CD14-positive monocyte (primary cell): ENCODE results near the gene RNF123. TPM values are rescaled to one million over a fixed set of nuclear protein-coding genes. Genes with fewer than 3 reads are reported as not detected.

Source experiments
- DNase-seq, 3 donors: peaks; one replicate each; pipeline ENCODE4 v3.0.0-alpha.2; 2011 to 2022
- H2AFZ ChIP-seq: 2 replicates; pipeline ENCODE4 v1.6.0; 2012; ENCODE audit warnings: mild to moderate bottlenecking, low read depth, low read length, inconsistent platforms; ENCODE audit not compliant: insufficient read depth, poor library complexity, severe bottlenecking
- H3K27ac ChIP-seq, 2 donors: 1 replicate in 1 of 2; 2 replicates in 1 of 2; pipeline ENCODE4 v1.5.1; 2012 to 2013; ENCODE audit warnings: low read length in 2 of 2, control low read depth in 1 of 2, inconsistent platforms in 1 of 2, low read depth in 1 of 2, mild to moderate bottlenecking in 1 of 2
- H3K27me3 ChIP-seq, 2 donors: one replicate each; pipeline versions ENCODE4 v1.6.0 to v1.6.1; 2011 to 2013; ENCODE audit warnings: low read length in 2 of 2; ENCODE audit not compliant: control insufficient read depth in 2 of 2, insufficient read depth in 2 of 2
- H3K36me3 ChIP-seq, 2 donors: replicated peaks in 1 of 2; 1 replicate in 1 of 2; 2 replicates in 1 of 2; pipeline versions ENCODE4 v1.5.1 to v1.6.1; 2012 to 2013; ENCODE audit warnings: low read length in 2 of 2, control low read depth in 1 of 2, inconsistent platforms in 1 of 2, mild to moderate bottlenecking in 1 of 2; ENCODE audit not compliant: insufficient read depth in 2 of 2, control insufficient read depth in 1 of 2
- H3K4me1 ChIP-seq, 2 donors: 1 replicate in 1 of 2; 2 replicates in 1 of 2; pipeline versions ENCODE4 v1.5.1 to v1.6.1; 2012 to 2013; ENCODE audit warnings: low read length in 2 of 2, control low read depth in 1 of 2, inconsistent platforms in 1 of 2, mild to moderate bottlenecking in 1 of 2, moderate library complexity in 1 of 2; ENCODE audit not compliant: insufficient read depth in 2 of 2, control insufficient read depth in 1 of 2
- H3K4me2 ChIP-seq: replicated peaks from 2 replicates; pipeline ENCODE3; 2012; ENCODE audit warnings: low read length, moderate library complexity, mild to moderate bottlenecking; ENCODE audit not compliant: poor library complexity, severe bottlenecking; ENCODE audit errors: extremely low read depth
- H3K4me3 ChIP-seq, 3 experiments: fragments of 200-600 bp in 1 of 3; sonication (generic) in 1 of 3; replicated peaks in 1 of 3; 1 replicate in 2 of 3; 2 replicates in 1 of 3; pipeline ENCODE4 v1.5.1; 2011 to 2013; ENCODE audit warnings: low read length in 3 of 3, mild to moderate bottlenecking in 3 of 3, control low read depth in 2 of 3, low read depth in 2 of 3, inconsistent platforms in 1 of 3, moderate library complexity in 1 of 3
- H3K79me2 ChIP-seq: 2 replicates; pipeline ENCODE4 v1.6.0; 2012; ENCODE audit warnings: mild to moderate bottlenecking, control low read depth, inconsistent platforms, low read length, moderate library complexity; ENCODE audit not compliant: insufficient read depth
- H3K9ac ChIP-seq: 2 replicates; pipeline ENCODE4 v1.6.0; 2017; ENCODE audit warnings: low read length, mild to moderate bottlenecking; ENCODE audit not compliant: insufficient read depth, poor library complexity, severe bottlenecking
- H3K9me3 ChIP-seq, 2 donors: replicated peaks in 1 of 2; 1 replicate in 1 of 2; 2 replicates in 1 of 2; pipeline versions ENCODE4 v1.5.1 to v1.6.1; 2012 to 2013; ENCODE audit warnings: low read length in 2 of 2, control low read depth in 1 of 2; ENCODE audit not compliant: control insufficient read depth in 1 of 2, insufficient read depth in 1 of 2
- H4K20me1 ChIP-seq: 2 replicates; pipeline ENCODE4 v1.6.0; 2012; ENCODE audit warnings: mild to moderate bottlenecking, low read length, control low read depth, moderate library complexity; ENCODE audit not compliant: insufficient read depth
- H3K27ac Mint-ChIP-seq, 7 donors: one replicate each; pipeline ENCODE4 v1.8.0; 2020; ENCODE audit warnings: mild to moderate bottlenecking in 7 of 7, mixed read lengths in 7 of 7, moderate library complexity in 6 of 7, inconsistent platforms in 2 of 7
- H3K27me3 Mint-ChIP-seq, 3 donors: one replicate each; pipeline ENCODE4 v1.8.0; 2021 to 2022; ENCODE audit warnings: low read depth in 3 of 3, mild to moderate bottlenecking in 3 of 3, mixed read lengths in 3 of 3, moderate library complexity in 3 of 3, inconsistent platforms in 1 of 3
- H3K36me3 Mint-ChIP-seq, 2 donors: one replicate each; pipeline ENCODE4 v1.8.0; 2020; ENCODE audit warnings: mixed read lengths in 2 of 2, inconsistent platforms in 1 of 2, mild to moderate bottlenecking in 1 of 2
- H3K4me1 Mint-ChIP-seq: one replicate; pipeline ENCODE4 v1.8.0; 2020; ENCODE audit warnings: mild to moderate bottlenecking, mixed read lengths
- H3K4me3 Mint-ChIP-seq, 2 donors: one replicate each; pipeline ENCODE4 v1.8.0; 2020; ENCODE audit warnings: mild to moderate bottlenecking in 2 of 2, mixed read lengths in 2 of 2, moderate library complexity in 1 of 2
- H3K9me3 Mint-ChIP-seq, 7 donors: one replicate each; pipeline ENCODE4 v1.8.0; 2020 to 2022; ENCODE audit warnings: mixed read lengths in 7 of 7, mild to moderate bottlenecking in 6 of 7, moderate library complexity in 6 of 7, inconsistent platforms in 2 of 7
- CTCF ChIP-seq: fragments of 200-600 bp; IDR thresholded peaks from one replicate; pipeline ENCODE4 v1.8.0; 2022; ENCODE audit warnings: antibody characterized with exemption, mild to moderate bottlenecking
- WGBS: methylation state at CpG from one replicate; pipeline ENCODE4 v1.1.5; 2013; ENCODE audit warnings: missing lambda C conversion rate; ENCODE audit not compliant: insufficient coverage; 5-methylcytosine and 5-hydroxymethylcytosine counted together
- intact Hi-C, 2 donors: fragments of 100-400 bp; cut with micrococcal nuclease; formaldehyde crosslinking; loops; one replicate each; pipeline versions ENCODE4 v1.15.0 to v1.15.1; 2023
- polyA plus RNA-seq, 3 donors: library from polyadenylated mRNA; depleted of rRNA in 1 of 3; unstranded in 2 of 3; stranded (reverse) in 1 of 3; fragments of 300-500 nt in 2 of 3; fragments of >200 nt in 1 of 3; fragmentation: Illumina TruSeq in 2 of 3; gene quantifications; 1 replicate in 2 of 3; 2 replicates in 1 of 3; pipeline ENCODE4 v1.2.3, GENCODE V29; 2012 to 2021

RNF123 gene
- polyA plus RNA-seq, 3 donors, result 11.1 to 46.2 (median 15.7) TPM

GRCh38 chr3:49649576-49649975 lies 39.8 kb upstream of the RNF123 start:
- H3K4me1 Mint-ChIP-seq, result no peaks in the 10 kb centered on the region

GRCh38 chr3:49650177-49650576 lies 39.2 kb upstream of the RNF123 start:
- Histone ChIP-seq H3K36me3 (no peaks in the 10 kb centered on the region), H4K20me1 (no peaks in the 10 kb centered on the region), H3K4me3 (no peak overlapping the region), H3K4me2 (no peak overlapping the region), H3K9me3 (no peaks in the 10 kb centered on the region), H2AFZ (no peak overlapping the region), H3K9ac (no peak overlapping the region), H3K27me3 (no peaks in the 10 kb centered on the region), H3K27ac (no peak overlapping the region), H3K4me1 (no peaks in the 10 kb centered on the region), H3K79me2 (no peaks in the 10 kb centered on the region)
- Mint-ChIP-seq H3K36me3 (no peaks in the 10 kb centered on the region), H3K27me3 (peaks cover 0 to 4% (median 3%) of the 10 kb centered on the region in 3 donors), H3K4me1 (no peaks in the 10 kb centered on the region), H3K27ac (no peak overlapping the region), H3K9me3 (no peaks in the 10 kb centered on the region), H3K4me3 (no peak overlapping the region)
- DNase-seq, result no peak
- no peak for TF ChIP-seq CTCF
- WGBS, result no CpG with 5 or more reads among the region's 1 CpG
- intact Hi-C loops, result no loop called here

More at GRCh38 chr3:49649576-49649975, 39.8 kb upstream of the RNF123 start:
- Histone ChIP-seq H4K20me1 (no peaks in the 10 kb centered on the region), H3K4me2 (no peak overlapping the region), H3K27ac (no peak overlapping the region), H3K9ac (no peak overlapping the region), H2AFZ (no peak overlapping the region), H3K79me2 (no peaks in the 10 kb centered on the region), H3K4me1 (no peaks in the 10 kb centered on the region), H3K36me3 (no peaks in the 10 kb centered on the region), H3K27me3 (no peaks in the 10 kb centered on the region), H3K9me3 (no peaks in the 10 kb centered on the region), H3K4me3 (no peak overlapping the region)
- no peaks in the 10 kb centered on the region for H3K36me3 Mint-ChIP-seq
- no peak for DNase-seq
- H3K27ac Mint-ChIP-seq, result no peak overlapping the region
- H3K9me3 Mint-ChIP-seq, result no peaks in the 10 kb centered on the region
- no peak for TF ChIP-seq CTCF
- H3K27me3 Mint-ChIP-seq, result peaks cover 0 to 5% (median 2%) of the 10 kb centered on the region in 3 donors
- 100% methylated on average over 1 of the region's 1 CpG for WGBS
- H3K4me3 Mint-ChIP-seq, result no peak overlapping the region
- intact Hi-C loops, result no loop called here
